HCT116 (cell line): ENCODE measurements around the gene RNF151. TPM values are rescaled to one million over a fixed set of nuclear protein-coding genes. Genes with fewer than 3 reads are reported as not detected.
"Not testable (repeated sequence)": the region's sequence is repeated elsewhere in the genome, so short reads cannot be mapped to it uniquely, and the experiment has no call there.

Experiments used
- ATAC-seq: fragments of 200-7000 bp; cut with Tn5 transposase; 2 replicates; pipeline ENCODE4 v1.9.1; 2020; ENCODE audit warnings: mild to moderate bottlenecking, moderate library complexity
- BruUV-seq: library from RNA; stranded (reverse); fragments of 400-500 nt; replicated peaks from 2 replicates; lab custom pipeline; 2021; lab: Mats Ljungman, UMichigan
- CTCF ChIA-PET: fragments of 300-600 bp; sonication (Branson Sonifier 250); formaldehyde crosslinking; loops from one replicate; lab custom pipeline; 2021; ENCODE audit warnings: antibody characterized with exemption; lab: Charles Lee
- POLR2A ChIA-PET: fragments of 300-600, 350-600 bp; sonication (Branson Sonifier 250); formaldehyde crosslinking; loops from one replicate; lab custom pipeline; 2021; ENCODE audit warnings: antibody characterized with exemption; lab: Charles Lee
- RAD21 ChIA-PET, 2 experiments: fragments of 300-600 bp; sonication (Branson Sonifier 250); formaldehyde crosslinking; loops; one replicate each; lab custom pipeline; 2023; ENCODE audit warnings: low total read pairs in 2 of 2; ENCODE audit not compliant: uncharacterized antibody in 2 of 2, unreplicated experiment in 2 of 2, low non-redundant PET in 1 of 2; lab: Charles Lee
- DNase-seq: peaks from one replicate; pipeline ENCODE4 v3.0.0-alpha.2; 2010; ENCODE audit warnings: low read depth, low spot score
- H2AFZ ChIP-seq: fragments of 200-600 bp; shearing (Covaris generic), sonication (generic); 2 replicates; pipeline ENCODE4 v1.6.1; 2017; ENCODE audit warnings: low read depth, mixed run types, mixed read lengths, antibody characterized with exemption, low read length; ENCODE audit not compliant: poor library complexity, severe bottlenecking
- H3K27ac ChIP-seq: 2 replicates; pipeline ENCODE4 v1.5.1; 2012; ENCODE audit warnings: low read depth, low read length
- H3K27me3 ChIP-seq: fragments of 200-600 bp; sonication (generic); 2 replicates; pipeline ENCODE4 v1.6.1; 2016; ENCODE audit warnings: mixed run types, low read length, mixed read lengths; ENCODE audit not compliant: insufficient read depth
- H3K36me3 ChIP-seq, 2 experiments: fragments of 200-500 bp in 1 of 2; fragments of 200-600 bp in 1 of 2; sonication (Bioruptor generic) in 1 of 2; sonication (generic) in 1 of 2; 2 replicates each; pipeline versions ENCODE4 v1.5.1 to v1.6.1; 2014 to 2016; ENCODE audit warnings: low read length in 2 of 2, inconsistent platforms in 1 of 2, mixed read lengths in 1 of 2, mixed run types in 1 of 2; ENCODE audit not compliant: insufficient read depth in 2 of 2, control insufficient read depth in 1 of 2
- H3K4me1 ChIP-seq, 2 experiments: fragments of 200-600 bp in 1 of 2; sonication (generic) in 1 of 2; 2 replicates each; pipeline versions ENCODE4 v1.5.1 to v1.6.1; 2012 to 2017; ENCODE audit warnings: low read length in 2 of 2, inconsistent platforms in 1 of 2, mild to moderate bottlenecking in 1 of 2, mixed read lengths in 1 of 2, mixed run types in 1 of 2, moderate library complexity in 1 of 2; ENCODE audit not compliant: insufficient read depth in 2 of 2, control insufficient read depth in 1 of 2
- H3K4me2 ChIP-seq: fragments of 200-600 bp; sonication (generic); 2 replicates; pipeline ENCODE4 v1.6.1; 2017; ENCODE audit warnings: mixed run types, low read length, mixed read lengths
- H3K4me3 ChIP-seq, 2 experiments: fragments of 200-600 bp in 1 of 2; sonication (generic) in 1 of 2; replicated peaks in 1 of 2; 2 replicates each; pipeline ENCODE4 v1.5.1; 2011 to 2016; ENCODE audit warnings: low read length in 2 of 2, control low read depth in 1 of 2, low read depth in 1 of 2, mild to moderate bottlenecking in 1 of 2, mixed read lengths in 1 of 2, mixed run types in 1 of 2
- H3K79me2 ChIP-seq: fragments of 200-600 bp; sonication (generic); 2 replicates; pipeline ENCODE4 v1.6.1; 2017; ENCODE audit warnings: mild to moderate bottlenecking, mixed run types, low read length, moderate library complexity, mixed read lengths; ENCODE audit not compliant: insufficient read depth
- H3K9ac ChIP-seq: fragments of 200-600 bp; sonication (generic); 2 replicates; pipeline ENCODE4 v1.6.1; 2016; ENCODE audit warnings: low read length, mixed read lengths
- H3K9me2 ChIP-seq: fragments of 200-600 bp; sonication (generic), shearing (Covaris generic); 2 replicates; pipeline ENCODE4 v1.6.1; 2017; ENCODE audit warnings: mixed run types, mild to moderate bottlenecking, moderate library complexity; ENCODE audit not compliant: insufficient read depth
- H3K9me3 ChIP-seq, 2 experiments: fragments of 200-500 bp in 1 of 2; fragments of 200-600 bp in 1 of 2; sonication (Bioruptor generic) in 1 of 2; sonication (generic) in 1 of 2; 2 replicates each; pipeline ENCODE4 v1.6.1; 2014 to 2017; ENCODE audit warnings: low read length in 2 of 2, mixed read lengths in 2 of 2, inconsistent platforms in 1 of 2, low read depth in 1 of 2, mild to moderate bottlenecking in 1 of 2, mixed run types in 1 of 2, moderate library complexity in 1 of 2; ENCODE audit not compliant: control insufficient read depth in 1 of 2, insufficient read depth in 1 of 2
- H4K20me1 ChIP-seq: fragments of 200-600 bp; sonication (generic), shearing (Covaris generic); 2 replicates; pipeline ENCODE4 v1.6.1; 2017; ENCODE audit warnings: mixed run types, mild to moderate bottlenecking, moderate library complexity; ENCODE audit not compliant: insufficient read depth
- intact Hi-C: fragments of 100-400 bp; cut with micrococcal nuclease; formaldehyde crosslinking; loops from 2 replicates; pipeline ENCODE4 v1.10.0; 2022
- total RNA-seq: library from RNA; stranded (reverse); gene quantifications from one replicate; pipeline ENCODE4 v1.2.1, GENCODE V29; 2021; ENCODE audit not compliant: unreplicated experiment
- TF ChIP-seq, protein P1 (sequence below): IDR thresholded peaks from 2 replicates; pipeline ENCODE4 v1.6.1; 2012; ENCODE audit warnings: low read depth

The RNF151 gene
- total RNA-seq, 1 experiment from 2014 or later: 0.30 TPM

DNA sequence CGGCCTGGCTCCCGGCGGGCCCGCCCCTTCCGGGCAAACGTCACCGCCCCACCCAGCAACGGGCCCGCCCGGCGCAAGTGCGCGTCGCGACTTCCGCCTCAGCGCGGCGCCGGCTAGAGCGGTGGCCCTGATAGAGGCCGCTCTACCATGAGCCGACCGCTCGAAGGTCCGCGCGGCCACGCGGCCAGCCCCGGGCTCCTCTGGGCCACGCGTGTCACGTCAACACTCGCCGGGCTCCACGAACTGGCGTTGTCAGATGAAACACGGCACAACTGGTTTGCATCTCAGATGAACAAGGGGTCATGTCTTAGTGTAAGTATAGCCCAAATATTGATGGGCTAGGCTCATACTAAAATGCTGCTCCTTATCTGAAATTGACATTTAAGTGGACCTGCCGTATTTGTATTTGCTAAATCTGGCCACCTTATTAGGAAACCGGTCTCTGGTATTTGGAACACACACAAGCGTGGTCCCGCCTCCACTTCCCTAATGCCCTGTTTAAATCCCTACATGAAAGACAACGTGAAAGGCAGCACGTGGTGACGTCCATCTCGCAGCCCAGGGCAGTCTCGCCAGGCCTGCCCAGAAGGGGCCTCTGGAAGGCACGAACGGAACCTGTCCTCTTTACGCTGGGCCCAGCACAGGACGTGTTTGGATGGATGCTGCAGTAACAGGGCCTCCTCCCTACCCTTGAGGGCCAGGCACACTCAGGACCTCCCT lies 43.3 kb downstream of the RNF151 start, which contains the start of gene ZNF598 (continued):
- TF ChIP-seq, protein P1, sequence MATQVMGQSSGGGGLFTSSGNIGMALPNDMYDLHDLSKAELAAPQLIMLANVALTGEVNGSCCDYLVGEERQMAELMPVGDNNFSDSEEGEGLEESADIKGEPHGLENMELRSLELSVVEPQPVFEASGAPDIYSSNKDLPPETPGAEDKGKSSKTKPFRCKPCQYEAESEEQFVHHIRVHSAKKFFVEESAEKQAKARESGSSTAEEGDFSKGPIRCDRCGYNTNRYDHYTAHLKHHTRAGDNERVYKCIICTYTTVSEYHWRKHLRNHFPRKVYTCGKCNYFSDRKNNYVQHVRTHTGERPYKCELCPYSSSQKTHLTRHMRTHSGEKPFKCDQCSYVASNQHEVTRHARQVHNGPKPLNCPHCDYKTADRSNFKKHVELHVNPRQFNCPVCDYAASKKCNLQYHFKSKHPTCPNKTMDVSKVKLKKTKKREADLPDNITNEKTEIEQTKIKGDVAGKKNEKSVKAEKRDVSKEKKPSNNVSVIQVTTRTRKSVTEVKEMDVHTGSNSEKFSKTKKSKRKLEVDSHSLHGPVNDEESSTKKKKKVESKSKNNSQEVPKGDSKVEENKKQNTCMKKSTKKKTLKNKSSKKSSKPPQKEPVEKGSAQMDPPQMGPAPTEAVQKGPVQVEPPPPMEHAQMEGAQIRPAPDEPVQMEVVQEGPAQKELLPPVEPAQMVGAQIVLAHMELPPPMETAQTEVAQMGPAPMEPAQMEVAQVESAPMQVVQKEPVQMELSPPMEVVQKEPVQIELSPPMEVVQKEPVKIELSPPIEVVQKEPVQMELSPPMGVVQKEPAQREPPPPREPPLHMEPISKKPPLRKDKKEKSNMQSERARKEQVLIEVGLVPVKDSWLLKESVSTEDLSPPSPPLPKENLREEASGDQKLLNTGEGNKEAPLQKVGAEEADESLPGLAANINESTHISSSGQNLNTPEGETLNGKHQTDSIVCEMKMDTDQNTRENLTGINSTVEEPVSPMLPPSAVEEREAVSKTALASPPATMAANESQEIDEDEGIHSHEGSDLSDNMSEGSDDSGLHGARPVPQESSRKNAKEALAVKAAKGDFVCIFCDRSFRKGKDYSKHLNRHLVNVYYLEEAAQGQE: no peak

DNA sequence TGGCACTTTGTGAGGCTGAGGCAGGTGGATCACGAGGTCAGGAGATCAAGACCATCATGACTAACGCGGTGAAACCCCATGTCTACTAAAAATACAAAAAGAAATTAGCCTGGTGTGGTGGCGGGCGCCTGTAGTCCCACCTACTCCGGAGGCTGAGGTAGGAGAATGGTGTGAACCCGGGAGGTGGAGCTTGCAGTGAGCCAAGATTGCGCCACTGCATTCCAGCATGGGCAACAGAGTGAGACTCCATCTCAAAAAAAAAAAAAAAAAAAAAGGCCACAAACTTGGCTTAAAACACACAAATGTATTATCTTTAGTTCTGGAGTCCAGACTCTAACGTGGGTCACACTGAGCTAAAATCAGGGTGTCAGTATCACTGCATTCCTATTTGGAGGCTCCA lies 45.1 kb downstream of the RNF151 start:
- DNase-seq, ATAC-seq, intact Hi-C loops, H3K9me2 ChIP-seq, H3K9me3 ChIP-seq, H2AFZ ChIP-seq, H3K36me3 ChIP-seq, H3K4me2 ChIP-seq, H3K27me3 ChIP-seq, RAD21 ChIA-PET, H3K4me3 ChIP-seq, H3K27ac ChIP-seq, H3K9ac ChIP-seq, BruUV-seq, H4K20me1 ChIP-seq: not testable (repeated sequence)
- peaks cover 37% of the 10 kb centered on the region for H3K79me2 ChIP-seq
- peaks cover 32 to 50% of the 10 kb centered on the region in 2 experiments for H3K4me1 ChIP-seq
- ChIA-PET CTCF (interaction anchor here (0.8 kb wide), 1 partner anchor 11 kb away, joined by 3 read pairs; no protein-coding TSS in a partner anchor), POLR2A (interaction anchor here (1.3 to 1.4 kb wide), 2 partner anchors 10 to 144 kb away, joined by 3 to 5 read pairs; partner anchors contain the start of gene TRAF7)
